Activated CD4-positive, alpha-beta T cell treated with anti-CD3 and anti-CD28 coated beads, Interleukin-2, amount 50 U/mL, for 16 hours (primary cell): ENCODE measurements around the gene TNNI2.
"Not testable (repeated sequence)": the region's sequence is repeated elsewhere in the genome, so short reads cannot be mapped to it uniquely, and the experiment has no call there.

Experiments
- DNase-seq: peaks from one replicate; pipeline ENCODE4 v3.0.0-alpha.2; 2020

TNNI2 gene

GRCh38 chr11:1862588-1863351 lies 24.0 kb downstream of the TNNI2 start:
- no peak for DNase-seq

DNA sequence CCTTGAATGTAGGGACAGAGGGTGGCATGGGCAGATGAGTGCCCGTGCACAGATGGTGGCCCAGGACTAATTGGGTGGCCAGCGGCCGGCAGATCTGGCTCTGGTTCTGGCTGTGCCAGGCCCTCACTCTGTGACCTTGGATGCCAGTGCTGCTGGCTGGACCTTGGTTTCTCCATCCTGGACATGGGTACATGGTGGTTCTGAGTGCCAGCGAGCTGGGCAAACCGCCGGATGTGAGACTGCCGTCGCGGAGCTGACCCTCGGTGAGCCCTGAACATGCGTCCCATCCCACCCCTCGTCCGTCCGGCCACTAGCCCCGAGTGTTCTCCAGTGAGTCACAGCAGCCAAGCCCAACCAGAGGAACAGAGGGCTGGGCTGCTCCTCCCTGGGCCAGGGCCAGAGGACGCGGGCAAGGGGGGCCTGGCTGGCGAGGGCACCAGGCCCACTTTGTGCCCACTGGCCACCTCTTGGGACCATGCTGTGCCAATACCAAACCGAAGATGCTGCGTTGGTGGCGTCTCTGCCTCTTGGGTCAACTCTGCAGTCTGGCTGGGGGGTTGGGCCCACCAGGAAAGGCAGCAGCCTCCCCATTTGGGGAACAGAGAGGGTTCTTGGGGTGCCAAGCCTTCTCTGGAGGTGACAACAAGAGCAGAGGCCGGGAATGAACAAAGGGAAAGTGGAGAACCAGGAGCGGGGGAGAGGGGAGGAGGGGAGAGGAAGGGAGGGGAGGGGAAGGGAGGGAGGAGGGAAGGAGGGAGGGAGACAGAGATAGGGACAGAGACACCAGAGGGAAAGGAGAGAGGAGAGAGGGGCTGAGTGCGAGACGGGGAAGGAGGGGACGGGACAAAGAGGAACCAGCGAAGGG lies 24.8 kb downstream of the TNNI2 start:
- no peak for DNase-seq

- DNase-seq, result no peak
These were observed 25.4 kb downstream of the TNNI2 start for GRCh38 chr11:1864231-1864630.

DNA sequence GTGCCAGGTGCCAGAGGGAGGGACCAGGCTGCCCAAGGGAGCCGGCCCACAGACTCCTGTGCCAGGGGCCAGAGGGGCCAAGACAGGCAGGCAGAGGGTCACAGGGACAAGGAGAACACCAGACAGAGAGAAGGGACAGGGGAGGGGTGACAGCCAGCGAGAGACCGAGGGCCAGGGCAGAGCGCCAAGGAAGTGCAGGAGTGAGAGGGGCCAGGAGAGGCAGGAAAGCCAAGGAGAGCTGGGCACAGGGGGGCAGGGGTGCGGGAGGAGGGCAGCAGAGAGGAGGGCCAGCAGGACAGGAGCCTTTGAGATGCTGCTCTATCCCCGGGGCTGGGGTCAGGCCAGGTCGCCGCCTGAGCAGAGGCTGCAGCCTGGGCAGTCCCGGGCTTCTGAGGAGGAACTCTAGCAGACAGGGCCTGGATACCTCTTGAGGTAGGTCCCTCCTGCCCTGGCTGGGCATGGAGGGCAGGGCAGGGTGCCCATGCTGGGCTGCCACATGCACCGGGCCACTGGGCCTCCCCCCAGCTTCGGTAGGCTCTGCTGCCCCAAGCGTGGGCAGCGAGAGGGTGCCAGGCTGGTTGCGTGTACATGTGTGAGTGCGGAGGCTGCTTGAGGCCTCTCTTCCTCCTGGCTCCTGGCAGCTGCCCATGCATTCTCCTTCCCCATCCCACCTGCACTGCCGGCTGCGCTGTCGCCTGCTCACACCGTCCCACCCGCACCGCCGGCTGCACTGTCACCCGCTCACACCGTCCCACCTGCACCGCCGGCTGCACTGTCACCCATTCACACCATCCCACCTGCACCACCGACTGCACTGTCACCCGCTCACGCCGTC lies 26.3 kb downstream of the TNNI2 start:
- DNase-seq, result no peak

- no peak for DNase-seq
These were observed 27.4 kb downstream of the TNNI2 start for GRCh38 chr11:1866226-1866625.

GRCh38 chr11:1866776-1867175 lies 28.0 kb downstream of the TNNI2 start:
- DNase-seq, result no peak

GRCh38 chr11:1867381-1867780 lies 28.6 kb downstream of the TNNI2 start:
- no peak for DNase-seq

- no peak for DNase-seq
These were observed 29.4 kb downstream of the TNNI2 start for GRCh38 chr11:1868056-1868635.

GRCh38 chr11:1868636-1869291 lies 30.0 kb downstream of the TNNI2 start:
- no peak for DNase-seq

GRCh38 chr11:1869427-1870325 lies 30.9 kb downstream of the TNNI2 start:
- no peak for DNase-seq

GRCh38 chr11:1870326-1870696 lies 31.5 kb downstream of the TNNI2 start:
- no peak for DNase-seq

DNA sequence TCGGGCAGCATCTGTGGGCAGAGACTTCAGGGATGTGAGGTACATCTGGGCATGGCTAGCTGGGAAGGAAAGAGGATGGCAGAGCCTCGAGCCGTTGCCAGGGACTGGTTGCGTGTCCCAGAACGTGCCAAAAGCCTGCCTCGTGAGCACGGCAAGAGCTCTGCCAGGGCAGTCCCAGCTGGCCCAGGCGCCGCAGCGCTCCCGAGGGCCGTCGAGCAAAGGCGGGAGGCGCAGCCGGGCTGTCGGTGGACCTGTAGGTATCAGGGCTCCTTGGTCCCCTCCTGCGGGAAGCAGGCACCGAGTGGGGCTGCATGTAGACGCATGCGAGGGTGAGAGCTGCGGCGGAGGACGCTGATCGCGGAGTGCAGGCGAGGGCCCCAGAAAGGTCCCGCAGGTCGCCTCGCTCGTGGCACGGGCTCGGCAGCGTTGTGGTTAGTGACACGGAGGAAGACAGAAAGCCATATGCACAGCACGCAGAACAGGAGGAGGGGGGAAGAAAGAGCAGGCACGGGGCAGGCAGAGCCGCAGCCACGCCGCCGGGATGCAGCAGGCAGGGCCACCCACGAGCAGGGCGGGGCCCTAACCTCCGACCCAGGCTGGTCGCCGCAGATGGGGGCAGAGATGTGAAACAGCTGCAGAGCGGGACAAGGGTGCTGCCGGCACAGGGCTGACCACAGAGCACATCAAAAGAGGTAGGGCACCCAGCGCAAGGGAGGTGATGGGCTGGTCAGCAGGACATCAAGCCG lies 32.1 kb downstream of the TNNI2 start:
- DNase-seq, result no peak

- no peak for DNase-seq
These were observed 32.8 kb downstream of the TNNI2 start for GRCh38 chr11:1871531-1871930.

DNA sequence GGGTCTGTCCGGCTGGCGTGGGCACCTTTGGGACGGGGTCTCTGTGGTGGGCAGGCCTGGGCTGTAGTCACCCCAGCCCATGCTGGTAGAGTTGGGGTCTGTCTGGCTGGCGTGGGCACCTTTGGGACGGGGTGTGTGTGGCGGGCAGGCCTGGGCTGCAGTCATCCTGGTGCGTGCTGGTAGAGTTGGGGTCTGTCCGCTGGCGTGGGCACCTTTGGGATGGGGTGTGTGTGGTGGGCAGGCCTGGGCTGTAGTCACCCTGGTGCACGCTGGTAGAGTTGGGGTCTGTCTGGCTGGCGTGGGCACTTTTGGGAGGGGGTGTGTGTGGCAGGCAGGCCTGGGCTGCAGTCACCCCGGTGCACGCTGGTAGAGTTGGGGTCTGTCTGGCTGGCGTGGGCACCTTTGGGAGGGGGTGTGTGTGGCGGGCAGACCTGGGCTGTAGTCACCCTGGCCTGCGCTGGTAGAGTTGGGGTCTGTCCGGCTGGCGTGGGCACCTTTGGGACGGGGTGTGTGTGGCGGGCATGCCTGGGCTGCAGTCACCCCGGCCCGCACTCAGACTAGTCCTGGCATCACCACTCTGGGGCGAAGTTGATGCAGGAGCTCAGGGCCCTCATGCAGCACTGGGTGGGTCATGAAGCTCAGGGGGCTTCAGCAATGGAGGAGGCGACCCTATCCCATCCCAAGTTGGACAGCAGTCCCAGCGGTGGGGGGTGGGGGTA lies 33.6 kb downstream of the TNNI2 start:
- no peak for DNase-seq

GRCh38 chr11:1873048-1873812 lies 34.4 kb downstream of the TNNI2 start:
- DNase-seq, result no peak

- DNase-seq, result not testable (repeated sequence)
These were observed 35.0 kb downstream of the TNNI2 start for GRCh38 chr11:1873813-1874150.

- DNase-seq, result not testable (repeated sequence)
These were observed 35.8 kb downstream of the TNNI2 start for GRCh38 chr11:1874441-1875092.

DNA sequence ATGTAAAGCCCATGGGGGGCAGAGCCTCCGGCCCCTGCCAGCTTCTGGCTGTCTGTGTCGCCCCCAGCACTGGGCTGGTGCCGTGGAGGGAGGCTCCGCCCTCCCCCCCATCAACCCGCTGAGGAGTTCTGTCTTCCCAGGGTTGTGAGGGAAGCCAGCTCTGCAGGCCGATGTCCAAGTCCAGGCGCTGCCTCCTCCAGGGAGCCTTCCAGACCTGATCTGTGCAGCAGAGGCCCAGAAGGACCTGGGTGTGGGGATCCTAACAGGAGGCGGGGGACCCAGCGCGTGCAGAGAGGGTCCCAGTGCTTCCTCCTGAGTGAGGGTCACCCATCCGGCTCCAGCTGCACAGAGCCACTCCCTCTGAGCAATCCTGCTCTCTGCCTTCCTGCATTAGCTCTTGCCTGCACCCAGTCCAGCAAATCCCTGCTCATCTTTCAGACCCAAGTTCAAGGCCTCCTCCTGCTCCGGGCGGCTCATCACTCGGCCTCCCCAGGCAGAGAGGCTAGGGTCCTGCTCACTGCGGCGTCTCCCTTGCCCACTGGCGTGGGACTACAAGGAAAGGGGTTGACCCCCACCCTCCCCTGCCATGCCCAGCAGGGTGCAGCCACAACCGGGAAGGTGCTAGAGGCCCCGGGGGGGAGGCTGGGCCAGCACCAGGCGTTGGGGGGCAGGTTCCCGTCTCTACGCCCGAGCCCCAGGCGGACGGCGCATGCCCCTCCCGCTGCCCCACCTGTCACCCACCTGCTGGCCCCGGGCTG lies 36.5 kb downstream of the TNNI2 start:
- no peak for DNase-seq
